Activated naive CD4-positive, alpha-beta T cell treated with anti-CD3 and anti-CD28 coated beads, Interleukin-2, amount 50 U/mL, for 72 hours (primary cell): Measurements from ENCODE around the gene OLR1. TPM values are rescaled to one million over a fixed set of nuclear protein-coding genes. Genes with fewer than 3 reads are reported as not detected.

Experiments
- ATAC-seq, 2 donors: fragments of 150-1000 bp; cut with Tn5 transposase; 2 replicates each; pipeline ENCODE4 v1.10.0; 2021; ENCODE audit warnings: mild to moderate bottlenecking in 2 of 2, moderate library complexity in 2 of 2
- DNase-seq, 2 donors: peaks; one replicate each; pipeline ENCODE4 v3.0.0; 2021 to 2022; ENCODE audit warnings: low spot score in 2 of 2
- H3K27ac Mint-ChIP-seq, 2 donors: one replicate each; pipeline ENCODE4 v1.8.0; 2022; ENCODE audit warnings: mild to moderate bottlenecking in 2 of 2, mixed read lengths in 2 of 2
- H3K36me3 Mint-ChIP-seq, 2 donors: one replicate each; pipeline ENCODE4 v1.8.0; 2022; ENCODE audit warnings: mixed read lengths in 2 of 2
- H3K9me3 Mint-ChIP-seq, 2 donors: one replicate each; pipeline ENCODE4 v1.8.0; 2022; ENCODE audit warnings: mixed read lengths in 2 of 2
- total RNA-seq, 2 donors: library from RNA; stranded (reverse); gene quantifications; one replicate each; pipeline ENCODE4 v1.2.3, GENCODE V29; 2022

Gene OLR1
- total RNA-seq, 2 donors from 2014 or later: not detected

DNA sequence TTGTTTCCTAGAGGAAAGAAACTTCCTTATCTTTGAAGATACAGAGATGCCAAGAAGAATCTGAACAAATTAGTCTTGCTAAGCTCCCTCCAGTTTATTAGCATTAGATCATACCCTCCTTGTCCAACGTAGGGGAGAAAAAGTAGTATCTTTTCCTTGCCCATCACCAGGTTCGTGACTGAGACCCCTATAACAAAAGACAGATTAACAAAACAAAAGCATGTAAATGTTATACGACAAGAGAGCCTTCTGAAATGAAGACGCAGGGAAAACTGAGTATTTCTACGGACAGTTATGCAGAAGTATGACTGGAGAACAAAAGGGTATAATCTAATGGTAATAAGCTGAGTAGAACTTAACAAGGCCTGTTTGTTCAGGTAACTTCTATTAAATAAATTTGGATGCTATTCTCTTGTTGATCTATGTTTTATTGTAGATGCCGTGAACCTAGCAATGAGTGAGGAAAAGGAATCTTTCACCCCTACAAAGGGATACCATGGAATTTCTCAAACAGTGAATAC, 39.0 kb downstream of the OLR1 start:
- Mint-ChIP-seq H3K9me3 (no peaks in the 10 kb centered on the region), H3K36me3 (no peaks in the 10 kb centered on the region), H3K27ac (no peak overlapping the region)
- ATAC-seq (no peak), DNase-seq (no peak)

DNA sequence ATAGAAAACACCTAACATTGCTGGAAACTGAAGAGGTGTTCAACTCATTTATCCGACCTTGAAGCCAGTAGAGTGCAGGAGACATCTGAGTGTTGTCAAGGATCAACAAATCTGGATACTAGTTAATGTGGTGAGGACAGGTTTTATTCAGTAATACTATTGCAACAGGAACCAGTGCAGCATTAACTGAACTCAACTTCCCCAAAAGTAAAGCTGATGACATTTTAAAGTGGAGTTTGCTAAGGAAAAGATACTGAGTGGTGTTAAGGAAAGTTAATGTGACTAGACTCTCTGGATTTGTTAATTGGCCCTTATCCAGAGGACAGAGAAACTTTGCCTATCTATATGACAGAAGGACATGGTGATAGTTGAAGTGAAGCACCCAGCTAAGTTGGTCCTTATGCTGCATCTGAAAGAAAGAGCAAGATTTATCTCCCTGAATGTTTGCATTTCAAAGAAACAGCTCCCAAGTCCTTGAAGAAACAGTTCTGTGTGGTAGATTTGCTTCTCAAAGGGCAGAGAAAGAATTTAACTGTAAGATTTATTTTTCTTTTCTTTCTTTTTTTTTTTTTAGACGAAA, 40.7 kb downstream of the OLR1 start:
- ATAC-seq: no peak
- no peaks in the 10 kb centered on the region for H3K9me3 Mint-ChIP-seq

DNA sequence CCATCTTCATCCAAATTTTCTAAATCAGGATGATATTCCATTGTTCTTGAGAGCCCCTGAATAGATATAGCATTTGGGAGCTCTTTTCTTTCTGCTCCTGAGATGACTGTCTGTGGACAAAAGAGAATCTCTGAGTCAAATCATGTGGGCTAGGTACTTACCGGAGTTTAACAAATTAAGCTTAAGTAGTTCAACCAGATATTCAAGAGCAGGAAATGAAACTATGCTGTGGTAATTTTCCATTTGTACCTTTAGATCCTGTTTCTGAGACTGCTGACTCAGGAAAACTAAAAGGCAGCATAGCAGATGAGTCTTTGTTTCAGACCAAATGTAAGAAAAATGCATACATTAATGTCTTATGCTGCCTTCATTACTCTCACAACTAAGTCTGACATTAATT, 41.9 kb downstream of the OLR1 start, which contains the start of gene CLEC7A:
Gene CLEC7A, minus strand, starts transcription at position 158 of the 400 bp plus-strand sequence. Its CDS starts 117 bp downstream, at position 41.
- Mint-ChIP-seq H3K27ac (no peak within 1 kb of the TSS), H3K36me3 (no peaks in the 10 kb centered on the region), H3K9me3 (no peaks in the 10 kb centered on the region)
- DNase-seq (no peak), ATAC-seq (peak; percentile 91 to 95)

More for the DNA sequence above, 40.7 kb downstream of the OLR1 start:
- Mint-ChIP-seq H3K36me3 (no peaks in the 10 kb centered on the region), H3K27ac (no peak overlapping the region)
- DNase-seq: no peak

DNA sequence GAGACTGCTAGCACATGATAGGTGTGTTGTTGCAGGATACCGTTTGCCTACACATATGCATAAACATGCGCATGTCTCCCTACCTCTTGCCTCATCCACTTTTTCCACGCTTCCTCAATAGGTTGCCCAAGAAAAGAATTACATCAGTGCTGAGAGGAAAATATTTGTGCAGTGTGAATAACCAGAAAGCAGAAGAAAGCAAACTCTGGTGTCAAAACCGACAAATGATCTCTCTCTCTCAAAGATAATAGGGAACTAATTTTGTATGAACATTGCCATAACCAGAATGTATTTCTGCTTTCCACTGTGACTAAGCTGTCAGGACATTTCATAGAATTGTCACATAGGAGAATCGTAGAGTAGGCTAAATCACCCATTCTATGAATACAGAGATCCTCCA, 43.2 kb downstream of the OLR1 start:
- no peak for DNase-seq
- no peaks in the 10 kb centered on the region for H3K9me3 Mint-ChIP-seq
- H3K27ac Mint-ChIP-seq: no peak overlapping the region
- H3K36me3 Mint-ChIP-seq: no peaks in the 10 kb centered on the region
- ATAC-seq: no peak

DNA sequence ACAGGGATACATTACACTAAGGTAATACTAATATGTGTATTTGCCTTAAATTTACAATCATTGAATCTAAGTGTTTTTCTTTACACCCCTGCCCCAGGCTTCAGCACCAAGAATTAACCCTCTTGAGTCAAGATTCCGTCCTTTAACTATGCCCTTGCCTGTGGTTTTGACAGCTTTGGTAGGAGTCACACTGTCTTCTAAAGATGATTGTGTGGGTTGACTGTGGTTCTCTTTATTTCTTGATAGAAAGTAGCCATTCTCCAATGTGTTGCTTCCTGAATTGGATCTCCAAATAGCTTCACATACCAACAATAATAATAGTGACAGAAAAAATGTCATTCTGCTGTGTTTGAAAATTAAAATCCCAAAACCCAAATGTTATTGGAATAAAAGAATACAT, 45.5 kb downstream of the OLR1 start:
- Mint-ChIP-seq H3K36me3 (no peaks in the 10 kb centered on the region), H3K27ac (no peak overlapping the region), H3K9me3 (no peaks in the 10 kb centered on the region)
- no peak for DNase-seq
- no peak for ATAC-seq

DNA sequence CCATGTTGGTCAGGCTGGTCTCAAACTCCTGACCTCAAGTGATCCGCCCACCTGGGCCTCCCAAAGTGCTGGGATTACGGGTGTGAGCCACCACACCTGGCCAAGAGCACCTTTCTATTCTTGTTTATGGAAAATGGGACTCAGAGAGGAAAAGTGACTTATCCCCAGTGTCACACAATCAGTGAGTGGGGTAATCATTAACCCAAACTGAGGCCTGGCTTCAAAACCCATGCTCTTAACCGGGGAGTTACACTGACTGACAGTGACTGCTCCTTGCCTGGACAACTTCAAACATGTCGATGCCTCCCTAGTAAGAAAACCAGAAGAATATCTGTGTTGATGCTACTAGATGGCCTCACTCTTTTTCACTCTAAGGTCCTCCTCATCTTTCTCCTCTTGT, 49.2 kb downstream of the OLR1 start:
- DNase-seq (no peak), ATAC-seq (no peak)
- H3K36me3 Mint-ChIP-seq: no peaks in the 10 kb centered on the region

DNA sequence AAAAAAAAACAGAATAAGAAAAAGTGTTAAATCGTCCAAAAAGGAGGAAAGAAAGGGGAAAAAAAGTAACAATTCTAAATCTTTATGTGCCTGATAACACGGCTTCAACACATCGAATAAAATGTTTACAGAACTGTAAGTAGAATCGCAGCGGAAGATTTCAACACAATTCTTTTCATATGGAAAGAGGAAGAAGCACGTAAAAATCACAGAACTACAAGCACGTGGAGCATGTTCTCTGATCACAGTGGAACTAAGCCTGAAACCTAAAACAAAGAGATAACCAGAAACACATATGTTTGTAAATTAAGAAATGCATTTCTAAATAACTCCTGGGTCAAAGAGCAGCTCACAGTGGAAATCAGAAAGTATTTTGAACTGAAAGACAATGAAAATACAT, 50.7 kb downstream of the OLR1 start:
- Mint-ChIP-seq H3K27ac (no peak overlapping the region), H3K9me3 (no peaks in the 10 kb centered on the region), H3K36me3 (no peaks in the 10 kb centered on the region)
- DNase-seq (no peak), ATAC-seq (no peak)

More for the DNA sequence above, 49.2 kb downstream of the OLR1 start:
- H3K27ac Mint-ChIP-seq: no peak overlapping the region
- H3K9me3 Mint-ChIP-seq: no peaks in the 10 kb centered on the region

DNA sequence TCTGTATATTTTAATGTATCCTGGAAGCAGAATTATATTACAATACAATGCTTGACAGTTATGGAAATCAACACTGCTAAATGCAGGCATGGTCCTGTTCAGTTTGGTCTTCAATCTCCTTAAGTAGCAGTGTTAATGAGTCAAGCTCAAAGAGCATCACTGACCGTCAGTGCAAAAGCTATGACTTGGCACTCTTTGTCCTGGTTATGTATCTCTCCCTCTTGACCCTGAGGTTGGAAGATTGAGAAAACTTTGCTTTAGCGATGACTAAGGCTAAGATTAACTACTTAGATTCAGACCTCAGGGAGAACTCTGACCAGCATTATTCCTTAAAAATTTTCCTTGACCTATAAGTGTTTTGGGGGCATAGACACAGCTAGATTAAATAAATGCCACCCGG, 52.9 kb downstream of the OLR1 start:
- DNase-seq (no peak), ATAC-seq (no peak)
- no peak overlapping the region for H3K27ac Mint-ChIP-seq
- H3K9me3 Mint-ChIP-seq: no peaks in the 10 kb centered on the region
- H3K36me3 Mint-ChIP-seq: no peaks in the 10 kb centered on the region

DNA sequence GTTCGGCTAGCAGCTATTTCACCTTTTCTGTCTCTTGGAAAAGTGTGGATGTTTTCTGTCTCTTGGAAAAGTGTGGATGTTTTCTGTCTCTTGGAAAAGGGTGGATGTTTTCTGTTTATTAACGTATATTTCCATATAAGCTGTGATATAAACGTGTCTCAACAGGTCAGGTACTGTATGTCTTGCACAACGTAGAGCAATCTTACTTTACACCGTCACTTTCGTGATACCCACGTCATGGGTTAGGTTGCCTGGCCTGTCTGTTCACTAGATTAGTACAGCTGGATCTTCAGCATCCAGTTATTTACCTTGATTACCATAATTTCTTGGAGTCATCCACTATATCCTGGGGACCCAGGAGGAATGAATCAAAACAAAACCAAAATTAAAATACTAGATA, 56.0 kb downstream of the OLR1 start:
- peaks cover 0 to 9% of the 10 kb centered on the region in 2 donors for H3K36me3 Mint-ChIP-seq
- ATAC-seq: no peak
- no peak for DNase-seq
- H3K9me3 Mint-ChIP-seq: peaks cover 0 to 4% of the 10 kb centered on the region in 2 donors
- no peak overlapping the region for H3K27ac Mint-ChIP-seq

DNA sequence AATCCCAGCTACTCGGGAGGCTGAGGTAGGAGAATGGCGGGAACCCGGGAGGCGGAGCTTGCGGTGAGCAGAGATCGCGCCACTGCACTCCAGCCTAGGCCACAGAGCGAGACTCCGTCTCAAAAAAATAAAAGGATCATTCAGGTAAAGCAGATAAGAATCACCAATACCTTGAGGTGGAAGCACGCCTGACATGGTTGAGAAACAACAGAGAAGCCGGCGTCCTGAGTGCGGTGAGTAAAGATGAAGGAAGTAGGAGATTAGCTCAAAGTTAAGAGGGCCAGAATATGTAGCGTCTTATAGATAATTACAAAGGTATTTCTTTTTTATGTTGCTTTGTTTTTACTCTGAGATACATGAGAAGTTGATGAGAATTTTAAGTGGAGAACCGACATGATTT, 56.6 kb downstream of the OLR1 start:
- DNase-seq: no peak
- no peak overlapping the region for H3K27ac Mint-ChIP-seq
- H3K36me3 Mint-ChIP-seq: peaks cover 0 to 15% of the 10 kb centered on the region in 2 donors
- ATAC-seq: no peak
- H3K9me3 Mint-ChIP-seq: peaks cover 0 to 6% of the 10 kb centered on the region in 2 donors

DNA sequence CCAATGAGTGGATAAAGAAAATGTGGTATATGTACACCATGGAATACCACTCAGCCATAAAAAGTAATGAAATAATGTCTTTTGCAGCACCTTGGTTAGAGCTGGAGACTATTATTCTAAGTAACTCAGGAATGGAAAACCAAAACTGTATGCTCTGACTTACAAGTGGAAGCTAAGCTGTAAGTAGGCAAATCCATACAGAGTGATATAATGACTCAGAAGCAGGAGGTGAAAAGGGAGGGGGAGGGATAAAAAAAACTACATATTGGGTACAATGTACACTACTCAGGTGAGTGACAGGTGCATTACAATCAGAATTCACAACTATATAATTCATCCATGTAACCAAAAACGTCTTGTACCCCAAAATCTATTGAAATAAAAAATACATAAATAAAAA, 58.0 kb downstream of the OLR1 start:
- DNase-seq (no peak), ATAC-seq (no peak)
- H3K36me3 Mint-ChIP-seq: peaks cover 0 to 15% of the 10 kb centered on the region in 2 donors
- H3K27ac Mint-ChIP-seq: no peak overlapping the region
- H3K9me3 Mint-ChIP-seq: peaks cover 0 to 6% of the 10 kb centered on the region in 2 donors

DNA sequence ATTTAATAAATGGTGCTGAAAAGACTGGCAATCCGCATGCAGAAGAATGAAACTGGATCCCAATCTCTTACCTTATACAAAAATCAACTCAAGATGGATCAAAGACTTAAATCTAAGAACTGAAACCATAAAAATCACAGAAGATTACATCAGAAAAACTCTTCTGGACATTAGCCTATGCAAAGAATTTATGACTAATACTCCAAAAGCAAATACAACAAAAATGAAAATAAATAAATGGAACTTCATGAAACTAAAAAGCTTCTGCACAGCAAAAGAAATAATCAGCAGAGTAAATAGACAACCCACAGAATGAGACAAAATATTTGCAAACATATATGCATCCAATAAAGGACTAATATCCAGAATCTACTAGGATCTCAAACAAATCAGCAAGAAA, 58.9 kb downstream of the OLR1 start:
- Mint-ChIP-seq H3K36me3 (peaks cover 0 to 15% of the 10 kb centered on the region in 2 donors), H3K9me3 (peaks cover 0 to 6% of the 10 kb centered on the region in 2 donors), H3K27ac (no peak overlapping the region)
- no peak for ATAC-seq
- no peak for DNase-seq

DNA sequence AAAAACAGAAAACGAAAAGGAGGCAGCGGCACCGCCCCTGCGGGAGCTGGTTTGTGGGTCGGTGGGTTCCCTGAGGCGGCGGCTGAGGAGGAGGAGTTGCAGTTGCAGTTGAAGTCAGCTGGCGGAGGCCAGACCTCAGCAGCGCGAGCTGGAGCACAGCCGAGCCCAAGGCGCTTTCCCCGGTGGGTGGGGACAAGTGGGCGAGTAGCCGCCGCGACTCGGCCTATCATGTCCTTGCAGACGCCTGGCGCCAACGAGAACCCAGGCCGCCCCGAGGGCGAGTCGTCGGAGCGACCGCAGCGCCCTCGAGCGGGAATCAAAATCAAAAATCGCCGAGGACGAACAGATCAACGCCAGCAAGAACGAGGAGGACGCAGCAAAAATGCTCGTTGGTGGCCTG, 60.5 kb downstream of the OLR1 start:
- H3K36me3 Mint-ChIP-seq: peaks cover 0 to 15% of the 10 kb centered on the region in 2 donors
- no peak for ATAC-seq
- peaks cover 0 to 6% of the 10 kb centered on the region in 2 donors for H3K9me3 Mint-ChIP-seq
- no peak overlapping the region for H3K27ac Mint-ChIP-seq
- DNase-seq: no peak

DNA sequence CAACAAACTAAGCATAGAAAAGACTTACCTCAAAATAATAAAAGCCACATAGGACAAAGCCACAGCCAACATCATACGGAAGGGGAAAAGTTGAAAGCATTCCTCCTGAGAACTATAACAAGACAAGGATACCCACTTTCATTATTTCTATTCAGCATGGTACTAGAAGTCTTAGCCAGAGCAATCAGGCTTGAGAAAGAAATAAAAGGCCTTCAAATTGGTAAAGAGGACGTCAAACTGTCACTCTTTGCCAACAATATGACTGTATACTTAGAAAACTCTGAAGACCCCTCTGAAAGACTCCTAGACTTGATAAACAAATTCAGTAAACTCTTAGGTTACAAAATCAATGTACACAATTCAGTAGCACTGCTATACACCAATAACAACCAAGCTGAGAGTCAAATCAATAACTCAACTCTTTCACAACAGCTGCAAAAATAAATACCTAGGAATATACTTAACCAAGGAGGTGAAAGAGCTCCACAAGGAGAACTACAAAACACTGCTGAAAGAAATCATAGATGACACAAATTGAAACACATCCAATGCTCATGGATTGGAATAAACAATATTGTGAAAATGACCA, 61.6 kb downstream of the OLR1 start:
- Mint-ChIP-seq H3K9me3 (peaks cover 0 to 6% of the 10 kb centered on the region in 2 donors), H3K36me3 (peaks cover 0 to 15% of the 10 kb centered on the region in 2 donors), H3K27ac (no peak overlapping the region)
- DNase-seq (no peak), ATAC-seq (no peak)

Other genes starting within 250 kb of the OLR1 start
- gene CLEC2A, start 239.8 kb downstream of the OLR1 start, total RNA-seq: not detected
- under 1 TPM in 1 of 2 donors, not detected in 1; 0.93 TPM for gene CLEC12A, start 200.7 kb downstream of the OLR1 start, total RNA-seq
- not detected for gene CLEC1B, start 173.0 kb downstream of the OLR1 start, total RNA-seq
- not detected for gene CLEC12B, start 161.5 kb downstream of the OLR1 start, total RNA-seq
- not detected for gene CLEC9A, start 141.4 kb downstream of the OLR1 start, total RNA-seq
- gene CLEC1A, start 73.1 kb downstream of the OLR1 start, total RNA-seq: not detected
- under 1 TPM in 1 of 2 donors, not detected in 1; 0.09 TPM for gene CLEC7A, start 41.9 kb downstream of the OLR1 start, total RNA-seq
- not detected for gene TMEM52B, start 6.9 kb upstream of the OLR1 start, total RNA-seq
- 10 to 100 TPM in 1 of 2 donors, 1 to 10 TPM in 1; 3.6 to 11.0 TPM for gene GABARAPL1, start 40.7 kb upstream of the OLR1 start, total RNA-seq
- gene KLRD1, start 135.7 kb upstream of the OLR1 start, total RNA-seq: under 1 TPM; 0.27 to 0.89 TPM
- gene KLRK1, start 217.9 kb upstream of the OLR1 start, total RNA-seq: 1 to 10 TPM in 1 of 2 donors, under 1 TPM in 1; 0.39 to 2.8 TPM
- under 1 TPM in 1 of 2 donors, not detected in 1; 0.75 TPM for gene KLRC4, start 237.6 kb upstream of the OLR1 start, total RNA-seq
- gene KLRC3, start 248.5 kb upstream of the OLR1 start, total RNA-seq: not detected